ENCODE results near the gene RAB31. TPM values are rescaled to one million over a fixed set of nuclear protein-coding genes. Genes with fewer than 3 reads are reported as not detected.

The RAB31 gene
- total and polyA plus RNA-seq, 2 of the 13 experiments (the other 11 are each of a cell fraction or from before 2014, with no cell fraction given): 1.1 to 1.7 TPM

- no peak for TF ChIP-seq NFAT5 (CRISPR knock-in tag; IDR thresholded peaks at IDR 0.05)
- TF ChIP-seq ZNF557 (CRISPR knock-in tag; IDR thresholded peaks at IDR 0.05): no peak
- no peak for TF ChIP-seq ZNF891 (CRISPR knock-in tag; IDR thresholded peaks at IDR 0.05)
- no peak for TF ChIP-seq ZNF563 (CRISPR knock-in tag; IDR thresholded peaks at IDR 0.05)
- TF ChIP-seq MXD3 (CRISPR knock-in tag; IDR thresholded peaks at IDR 0.05): no peak
- no peak for TF ChIP-seq KDM4B (CRISPR knock-in tag; IDR thresholded peaks at IDR 0.05)
- no peak for TF ChIP-seq TMF1 (CRISPR knock-in tag; IDR thresholded peaks at IDR 0.05; ENCODE audit: low read depth)
- no peak for TF ChIP-seq ZNF761 (CRISPR knock-in tag; conservative IDR thresholded peaks at IDR 0.05)
- TF ChIP-seq KLF13 (CRISPR knock-in tag; IDR thresholded peaks at IDR 0.05): no peak
- no peak for TF ChIP-seq ZNF652 (CRISPR knock-in tag; IDR thresholded peaks at IDR 0.05; ENCODE audit: borderline replicate concordance, low read depth)
Observed at GRCh38 chr18:9715088-9715343, 6.9 kb downstream of the RAB31 start (continued).
